ENCODE data around the gene ESRRA. TPM values are rescaled to one million over a fixed set of nuclear protein-coding genes. Genes with fewer than 3 reads are reported as not detected.
A peak's percentile ranks its signal among the peaks of the same experiment; 100 is the strongest.

The ESRRA gene
- total and polyA plus RNA-seq, 10 donors: 24.0 to 56.5 (median 43.2) TPM

DNA sequence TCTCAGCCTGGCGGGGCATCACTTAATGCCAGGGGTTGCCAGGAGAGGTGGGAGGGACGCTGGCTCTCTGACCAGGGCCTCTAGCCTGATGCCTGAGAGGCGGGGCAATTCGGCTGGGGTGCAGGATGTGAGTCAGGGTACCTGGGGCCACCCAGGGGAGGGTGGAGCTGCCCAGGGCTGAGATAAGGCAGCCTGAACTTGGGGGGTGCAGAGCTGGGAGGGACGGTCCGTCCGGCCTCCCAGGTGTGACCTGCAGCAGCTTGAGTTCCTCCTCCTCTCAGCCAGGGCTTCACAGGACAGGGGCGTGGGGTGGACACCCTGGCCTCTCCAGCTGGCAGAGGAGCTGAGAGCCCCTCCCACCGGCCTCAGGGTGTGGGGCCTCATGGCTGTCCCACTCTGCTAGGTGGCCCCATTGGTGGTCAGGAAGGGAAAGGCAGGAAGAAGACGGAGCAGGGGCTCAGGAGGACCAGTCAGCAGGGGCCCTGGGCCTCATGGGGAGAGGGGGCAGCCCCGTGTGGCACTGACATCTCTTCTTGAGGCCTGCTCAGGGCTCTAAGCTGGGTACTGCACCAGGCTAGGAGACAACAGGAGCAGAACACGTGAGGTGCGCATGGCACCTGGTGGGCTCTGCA is 52.7 kb downstream of the ESRRA start:
- Histone ChIP-seq H3K27me3 (replicated peaks in 1 of 7) (no peaks in the 10 kb centered on the region), H3K27ac (peak overlapping the region; percentile 83 to 89 (median 84)), H3K36me3 (peaks cover 0 to 72% (median 31%) of the 10 kb centered on the region in 6 donors), H3K4me3 (peak overlapping the region in 6 of 8 donors; percentile 68 to 94 (median 84)), H3K9me3 (no peaks in the 10 kb centered on the region), H3K4me1 (peaks cover 34 to 90% (median 61%) of the 10 kb centered on the region in 6 donors)
- 50 to 64% (median 54%) methylated on average over 7 to 13 of the region's 13 CpGs for WGBS, 5 donors
- intact Hi-C loops (cut with DNase I; ENCODE audit: low total_unique reads): no loop called here
- TF ChIP-seq POLR2A (IDR thresholded peaks at IDR 0.05): no peak
- TF ChIP-seq POLR2AphosphoS5 (IDR thresholded peaks at IDR 0.05): peak in 1 of 3 donors; percentile 37
- DNase-seq: no peak

DNA sequence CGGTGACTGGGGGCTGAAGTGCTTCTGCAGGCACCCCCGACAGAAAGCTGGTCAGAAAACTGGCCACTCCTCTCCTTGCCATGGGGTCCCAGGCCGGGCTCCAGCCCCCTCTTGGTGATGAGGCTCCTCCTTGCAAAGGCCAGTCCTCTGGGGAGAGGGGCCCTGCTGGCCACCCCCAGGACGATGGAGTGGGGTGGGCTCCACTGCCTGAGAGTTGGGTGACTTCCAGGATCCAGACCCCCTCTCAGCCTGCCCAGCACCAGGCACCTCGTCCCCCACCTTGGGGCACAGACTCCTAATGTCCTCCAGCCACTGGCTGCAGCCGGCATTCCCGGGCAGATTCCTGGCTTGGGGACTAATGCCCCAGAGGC is 53.2 kb downstream of the ESRRA start:
- DNase-seq: no peak
- TF ChIP-seq POLR2AphosphoS5 (IDR thresholded peaks at IDR 0.05) (no peak), POLR2A (IDR thresholded peaks at IDR 0.05) (no peak)
- TF ChIP-seq, protein P1, sequence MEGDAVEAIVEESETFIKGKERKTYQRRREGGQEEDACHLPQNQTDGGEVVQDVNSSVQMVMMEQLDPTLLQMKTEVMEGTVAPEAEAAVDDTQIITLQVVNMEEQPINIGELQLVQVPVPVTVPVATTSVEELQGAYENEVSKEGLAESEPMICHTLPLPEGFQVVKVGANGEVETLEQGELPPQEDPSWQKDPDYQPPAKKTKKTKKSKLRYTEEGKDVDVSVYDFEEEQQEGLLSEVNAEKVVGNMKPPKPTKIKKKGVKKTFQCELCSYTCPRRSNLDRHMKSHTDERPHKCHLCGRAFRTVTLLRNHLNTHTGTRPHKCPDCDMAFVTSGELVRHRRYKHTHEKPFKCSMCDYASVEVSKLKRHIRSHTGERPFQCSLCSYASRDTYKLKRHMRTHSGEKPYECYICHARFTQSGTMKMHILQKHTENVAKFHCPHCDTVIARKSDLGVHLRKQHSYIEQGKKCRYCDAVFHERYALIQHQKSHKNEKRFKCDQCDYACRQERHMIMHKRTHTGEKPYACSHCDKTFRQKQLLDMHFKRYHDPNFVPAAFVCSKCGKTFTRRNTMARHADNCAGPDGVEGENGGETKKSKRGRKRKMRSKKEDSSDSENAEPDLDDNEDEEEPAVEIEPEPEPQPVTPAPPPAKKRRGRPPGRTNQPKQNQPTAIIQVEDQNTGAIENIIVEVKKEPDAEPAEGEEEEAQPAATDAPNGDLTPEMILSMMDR (IDR thresholded peaks at IDR 0.05 in 8 of 11, conservative IDR thresholded peaks at IDR 0.05 in 3 of 11): no peak
- WGBS, 5 donors: 22 to 47% (median 29%) methylated on average over 4 to 7 of the region's 7 CpGs
- Histone ChIP-seq H3K4me3 (peak overlapping the region; percentile 57 to 94 (median 79)), H3K27ac (peak overlapping the region; percentile 83 to 89 (median 84)), H3K27me3 (replicated peaks in 1 of 7) (no peaks in the 10 kb centered on the region), H3K4me1 (peaks cover 34 to 85% (median 58%) of the 10 kb centered on the region in 6 donors), H3K9me3 (no peaks in the 10 kb centered on the region), H3K36me3 (peaks cover 0 to 72% (median 31%) of the 10 kb centered on the region in 6 donors)
- intact Hi-C loops (cut with DNase I; ENCODE audit: low total_unique reads): no loop called here

DNA sequence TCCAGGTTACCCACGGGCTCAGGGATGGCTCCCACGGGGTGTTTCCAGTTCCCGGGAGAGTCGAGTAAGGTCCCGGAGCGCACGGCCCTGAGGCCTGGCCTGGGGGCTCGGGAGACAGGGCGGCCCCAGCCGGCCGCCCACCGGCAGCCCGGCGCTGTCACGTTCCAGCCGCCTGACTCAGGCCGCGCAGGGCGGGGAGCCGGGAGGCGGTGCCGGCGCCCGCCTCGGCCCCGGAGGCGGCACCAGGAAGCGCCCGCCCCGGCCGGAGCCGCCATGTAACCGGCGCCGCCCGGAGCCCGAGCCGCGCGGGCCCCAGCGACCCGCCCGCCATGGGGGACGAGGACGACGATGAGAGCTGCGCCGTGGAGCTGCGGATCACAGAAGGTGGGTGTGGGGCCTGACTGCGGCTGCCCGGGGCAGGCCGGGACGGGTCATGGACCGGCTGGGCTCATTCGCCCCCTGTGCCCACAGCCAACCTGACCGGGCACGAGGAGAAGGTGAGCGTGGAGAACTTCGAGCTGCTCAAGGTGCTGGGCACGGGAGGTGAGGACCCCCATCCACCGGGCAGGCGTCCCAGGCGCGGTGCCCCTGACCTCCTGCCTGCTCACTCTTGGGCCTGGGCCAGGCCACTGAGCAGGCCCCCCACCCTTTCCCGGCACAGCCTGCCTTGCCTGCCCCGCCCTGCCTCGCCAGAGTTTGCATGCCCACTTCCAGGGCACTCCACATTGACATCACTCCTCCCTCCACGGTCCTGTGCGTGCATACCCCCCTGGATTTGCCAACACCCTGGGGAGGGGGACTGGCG is 53.8 kb downstream of the ESRRA start, which contains the start of gene RPS6KA4:
Gene RPS6KA4 (plus strand): TSS at position 256 of the 805 bp plus-strand sequence. CDS start 74 bp downstream, at position 330.
- Histone ChIP-seq H3K9me3 (no peaks in the 10 kb centered on the region), H3K27ac (peak within 1 kb of the TSS; percentile 83 to 89 (median 84)), H3K27me3 (replicated peaks in 1 of 7) (no peaks in the 10 kb centered on the region), H3K36me3 (peaks cover 0 to 72% (median 35%) of the 10 kb centered on the region in 6 donors), H3K4me1 (peaks cover 34 to 80% (median 55%) of the 10 kb centered on the region in 6 donors), H3K4me3 (peak within 1 kb of the TSS; percentile 57 to 94 (median 79))
- DNase-seq: peak; percentile 92
- TF ChIP-seq POLR2AphosphoS5 (IDR thresholded peaks at IDR 0.05) (peak; percentile 56 to 80 (median 76)), POLR2A (IDR thresholded peaks at IDR 0.05) (no peak)
- TF ChIP-seq, protein P1 (IDR thresholded peaks at IDR 0.05 in 8 of 11, conservative IDR thresholded peaks at IDR 0.05 in 3 of 11): no peak
- WGBS, 5 donors: 0 to 2% (median 0%) methylated on average over 13 to 70 of the region's 70 CpGs
- intact Hi-C loops (cut with DNase I; ENCODE audit: low total_unique reads): no loop called here

DNA sequence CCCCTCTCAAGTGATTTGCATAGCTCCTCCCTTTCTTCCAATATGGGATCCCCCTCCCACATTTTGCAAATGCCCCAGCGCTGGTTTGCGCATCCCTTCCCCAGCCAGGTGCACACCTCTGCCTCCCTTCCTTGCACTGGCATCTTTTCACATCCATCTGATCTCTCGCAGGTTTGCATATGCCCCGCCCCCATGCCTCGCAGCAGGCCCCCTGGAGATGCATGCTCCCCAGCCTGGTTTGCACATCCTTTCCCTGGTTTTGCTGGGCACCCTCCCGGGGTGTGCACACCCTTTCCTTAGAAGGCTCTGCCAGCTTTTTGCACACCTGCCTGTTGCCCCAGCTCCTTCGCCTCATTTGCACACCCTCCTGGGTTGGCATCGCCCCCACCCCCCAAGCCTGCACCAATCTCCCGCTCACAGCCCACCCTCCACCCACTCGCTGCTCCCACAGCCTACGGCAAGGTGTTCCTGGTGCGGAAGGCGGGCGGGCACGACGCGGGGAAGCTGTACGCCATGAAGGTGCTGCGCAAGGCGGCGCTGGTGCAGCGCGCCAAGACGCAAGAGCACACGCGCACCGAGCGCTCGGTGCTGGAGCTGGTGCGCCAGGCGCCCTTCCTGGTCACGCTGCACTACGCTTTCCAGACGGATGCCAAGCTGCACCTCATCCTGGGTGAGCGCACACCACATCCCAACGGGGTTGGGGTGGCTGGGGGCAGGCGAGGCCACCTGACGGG is 54.6 kb downstream of the ESRRA start:
- Histone ChIP-seq H3K27ac (peak overlapping the region in 6 of 8 donors; percentile 83 to 89 (median 86)), H3K4me3 (peak overlapping the region; percentile 57 to 94 (median 79)), H3K9me3 (no peaks in the 10 kb centered on the region), H3K36me3 (peaks cover 0 to 76% (median 41%) of the 10 kb centered on the region in 6 donors), H3K27me3 (replicated peaks in 1 of 7) (no peaks in the 10 kb centered on the region), H3K4me1 (peaks cover 34 to 76% (median 52%) of the 10 kb centered on the region in 6 donors)
- 27 to 41% (median 30%) methylated on average over 21 to 38 of the region's 38 CpGs for WGBS, 5 donors
- intact Hi-C loops (cut with DNase I; ENCODE audit: low total_unique reads): no loop called here
- TF ChIP-seq POLR2AphosphoS5 (IDR thresholded peaks at IDR 0.05): peak in 1 of 3 donors; percentile 53
- no peak for TF ChIP-seq POLR2A (IDR thresholded peaks at IDR 0.05)
- TF ChIP-seq, protein P1 (IDR thresholded peaks at IDR 0.05 in 8 of 11, conservative IDR thresholded peaks at IDR 0.05 in 3 of 11): peak in 2 of 11 experiments; percentile 17 to 21
- DNase-seq: no peak
